ENCODE results near the gene RIOK1. TPM values are rescaled to one million over a fixed set of nuclear protein-coding genes. Genes with fewer than 3 reads are reported as not detected.
A peak's percentile ranks its signal among the peaks of the same experiment; 100 is the strongest.

The RIOK1 gene
- total and polyA plus RNA-seq, 2 of the 13 experiments (the other 11 are each of a cell fraction or from before 2014, with no cell fraction given): 9.4 to 37.8 TPM

DNA sequence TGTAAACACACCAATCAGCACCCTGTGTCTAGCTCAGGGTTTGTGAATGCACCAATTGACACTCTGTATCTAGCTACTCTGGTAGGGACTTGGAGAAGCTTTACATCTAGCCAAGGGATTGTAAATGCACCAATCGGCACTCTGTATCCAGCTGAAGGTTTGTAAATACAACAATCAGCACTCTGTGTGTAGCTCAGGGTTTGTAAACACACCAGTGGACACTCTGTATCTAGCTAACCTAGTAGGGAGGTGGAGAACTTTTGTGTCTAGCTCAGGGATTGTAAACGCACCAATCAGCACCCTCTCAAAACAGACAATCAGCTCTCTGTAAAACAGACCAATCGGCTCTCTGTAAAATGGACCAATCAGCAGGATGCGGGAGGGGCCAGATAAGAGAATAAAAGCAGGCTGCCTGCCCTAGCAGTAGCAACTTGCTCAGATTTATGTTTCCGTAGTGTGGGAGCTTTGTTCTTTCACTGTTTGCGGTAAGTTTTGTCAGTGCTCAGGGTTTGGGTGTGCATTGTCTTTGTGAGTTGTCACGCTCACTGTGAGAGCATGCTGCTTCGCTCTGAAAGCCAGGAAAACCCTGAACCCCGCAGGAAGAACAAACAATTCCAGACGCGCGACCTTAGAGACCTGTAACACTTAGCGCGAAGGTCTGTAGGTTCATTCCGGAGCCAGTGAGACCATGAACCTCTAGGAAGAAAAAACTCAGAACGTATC is 37.0 kb downstream of the RIOK1 start (continued):
- no peak for TF ChIP-seq PRPF4 (IDR thresholded peaks at IDR 0.05; ENCODE audit: low read depth, low read length, poor library complexity, severe bottlenecking)
- no peak for TF ChIP-seq CENPBD1 (CRISPR knock-in tag; IDR thresholded peaks at IDR 0.05; ENCODE audit: borderline replicate concordance, low read depth)
- 0 out of 2 replicates have a peak, but pooled peaks have one; percentile 1 for TF ChIP-seq SMC3 (IDR thresholded peaks at IDR 0.05; ENCODE audit: low read length)
- no peak for TF ChIP-seq ZNF567 (CRISPR knock-in tag; IDR thresholded peaks at IDR 0.05; ENCODE audit: borderline replicate concordance)
- 0 out of 2 replicates have a peak, but pooled peaks have one; percentile 18 for TF ChIP-seq ZKSCAN8 (CRISPR knock-in tag; IDR thresholded peaks at IDR 0.05; ENCODE audit: borderline replicate concordance)
- TF ChIP-seq, protein P1, sequence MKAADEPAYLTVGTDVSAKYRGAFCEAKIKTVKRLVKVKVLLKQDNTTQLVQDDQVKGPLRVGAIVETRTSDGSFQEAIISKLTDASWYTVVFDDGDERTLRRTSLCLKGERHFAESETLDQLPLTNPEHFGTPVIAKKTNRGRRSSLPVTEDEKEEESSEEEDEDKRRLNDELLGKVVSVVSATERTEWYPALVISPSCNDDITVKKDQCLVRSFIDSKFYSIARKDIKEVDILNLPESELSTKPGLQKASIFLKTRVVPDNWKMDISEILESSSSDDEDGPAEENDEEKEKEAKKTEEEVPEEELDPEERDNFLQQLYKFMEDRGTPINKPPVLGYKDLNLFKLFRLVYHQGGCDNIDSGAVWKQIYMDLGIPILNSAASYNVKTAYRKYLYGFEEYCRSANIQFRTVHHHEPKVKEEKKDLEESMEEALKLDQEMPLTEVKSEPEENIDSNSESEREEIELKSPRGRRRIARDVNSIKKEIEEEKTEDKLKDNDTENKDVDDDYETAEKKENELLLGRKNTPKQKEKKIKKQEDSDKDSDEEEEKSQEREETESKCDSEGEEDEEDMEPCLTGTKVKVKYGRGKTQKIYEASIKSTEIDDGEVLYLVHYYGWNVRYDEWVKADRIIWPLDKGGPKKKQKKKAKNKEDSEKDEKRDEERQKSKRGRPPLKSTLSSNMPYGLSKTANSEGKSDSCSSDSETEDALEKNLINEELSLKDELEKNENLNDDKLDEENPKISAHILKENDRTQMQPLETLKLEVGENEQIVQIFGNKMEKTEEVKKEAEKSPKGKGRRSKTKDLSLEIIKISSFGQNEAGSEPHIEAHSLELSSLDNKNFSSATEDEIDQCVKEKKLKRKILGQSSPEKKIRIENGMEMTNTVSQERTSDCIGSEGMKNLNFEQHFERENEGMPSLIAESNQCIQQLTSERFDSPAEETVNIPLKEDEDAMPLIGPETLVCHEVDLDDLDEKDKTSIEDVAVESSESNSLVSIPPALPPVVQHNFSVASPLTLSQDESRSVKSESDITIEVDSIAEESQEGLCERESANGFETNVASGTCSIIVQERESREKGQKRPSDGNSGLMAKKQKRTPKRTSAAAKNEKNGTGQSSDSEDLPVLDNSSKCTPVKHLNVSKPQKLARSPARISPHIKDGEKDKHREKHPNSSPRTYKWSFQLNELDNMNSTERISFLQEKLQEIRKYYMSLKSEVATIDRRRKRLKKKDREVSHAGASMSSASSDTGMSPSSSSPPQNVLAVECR (CRISPR knock-in tag; IDR thresholded peaks at IDR 0.05; ENCODE audit: borderline replicate concordance): peak; percentile 50; the same call in 1 of the 2 replicates
- TF ChIP-seq ARID5B (CRISPR knock-in tag; IDR thresholded peaks at IDR 0.05): no peak; the same call in 1 of the 2 replicates
- TF ChIP-seq, protein P2, sequence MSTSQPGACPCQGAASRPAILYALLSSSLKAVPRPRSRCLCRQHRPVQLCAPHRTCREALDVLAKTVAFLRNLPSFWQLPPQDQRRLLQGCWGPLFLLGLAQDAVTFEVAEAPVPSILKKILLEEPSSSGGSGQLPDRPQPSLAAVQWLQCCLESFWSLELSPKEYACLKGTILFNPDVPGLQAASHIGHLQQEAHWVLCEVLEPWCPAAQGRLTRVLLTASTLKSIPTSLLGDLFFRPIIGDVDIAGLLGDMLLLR (CRISPR knock-in tag; IDR thresholded peaks at IDR 0.05): no peak
- no peak for TF ChIP-seq TEAD2 (CRISPR knock-in tag; IDR thresholded peaks at IDR 0.05)
- TF ChIP-seq, protein P3, sequence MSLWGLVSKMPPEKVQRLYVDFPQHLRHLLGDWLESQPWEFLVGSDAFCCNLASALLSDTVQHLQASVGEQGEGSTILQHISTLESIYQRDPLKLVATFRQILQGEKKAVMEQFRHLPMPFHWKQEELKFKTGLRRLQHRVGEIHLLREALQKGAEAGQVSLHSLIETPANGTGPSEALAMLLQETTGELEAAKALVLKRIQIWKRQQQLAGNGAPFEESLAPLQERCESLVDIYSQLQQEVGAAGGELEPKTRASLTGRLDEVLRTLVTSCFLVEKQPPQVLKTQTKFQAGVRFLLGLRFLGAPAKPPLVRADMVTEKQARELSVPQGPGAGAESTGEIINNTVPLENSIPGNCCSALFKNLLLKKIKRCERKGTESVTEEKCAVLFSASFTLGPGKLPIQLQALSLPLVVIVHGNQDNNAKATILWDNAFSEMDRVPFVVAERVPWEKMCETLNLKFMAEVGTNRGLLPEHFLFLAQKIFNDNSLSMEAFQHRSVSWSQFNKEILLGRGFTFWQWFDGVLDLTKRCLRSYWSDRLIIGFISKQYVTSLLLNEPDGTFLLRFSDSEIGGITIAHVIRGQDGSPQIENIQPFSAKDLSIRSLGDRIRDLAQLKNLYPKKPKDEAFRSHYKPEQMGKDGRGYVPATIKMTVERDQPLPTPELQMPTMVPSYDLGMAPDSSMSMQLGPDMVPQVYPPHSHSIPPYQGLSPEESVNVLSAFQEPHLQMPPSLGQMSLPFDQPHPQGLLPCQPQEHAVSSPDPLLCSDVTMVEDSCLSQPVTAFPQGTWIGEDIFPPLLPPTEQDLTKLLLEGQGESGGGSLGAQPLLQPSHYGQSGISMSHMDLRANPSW (CRISPR knock-in tag; IDR thresholded peaks at IDR 0.05; ENCODE audit: borderline replicate concordance): no peak
- TF ChIP-seq THAP11 (CRISPR knock-in tag; IDR thresholded peaks at IDR 0.05): peak; percentile 30; the same call in 1 of the 2 replicates
- no peak for TF ChIP-seq EZH2 (conservative IDR thresholded peaks at IDR 0.05; ENCODE audit: low read depth, low read length)
- no peak for TF ChIP-seq ZFYVE20 (CRISPR knock-in tag; IDR thresholded peaks at IDR 0.05; ENCODE audit: borderline replicate concordance, low read depth)
- TF ChIP-seq MLX (CRISPR knock-in tag; IDR thresholded peaks at IDR 0.05): no peak; the same call in 1 of the 2 replicates
- TF ChIP-seq ZMYM2 (CRISPR knock-in tag; IDR thresholded peaks at IDR 0.05): peak; percentile 90

Measured in HepG2 (cell line).